Activated CD8-positive, alpha-beta memory T cell treated with anti-CD3 and anti-CD28 coated beads, Interleukin-2, amount 50 U/mL, for 4 hours (primary cell): ENCODE data around the gene IL9.

ENCODE experiments used
- DNase-seq: peaks from one replicate; pipeline ENCODE4 v3.0.0-alpha.2; 2020

IL9 gene

GRCh38 chr5:135890867-135891266, 4.8 kb downstream of the IL9 start:
- DNase-seq: no peak

DNA sequence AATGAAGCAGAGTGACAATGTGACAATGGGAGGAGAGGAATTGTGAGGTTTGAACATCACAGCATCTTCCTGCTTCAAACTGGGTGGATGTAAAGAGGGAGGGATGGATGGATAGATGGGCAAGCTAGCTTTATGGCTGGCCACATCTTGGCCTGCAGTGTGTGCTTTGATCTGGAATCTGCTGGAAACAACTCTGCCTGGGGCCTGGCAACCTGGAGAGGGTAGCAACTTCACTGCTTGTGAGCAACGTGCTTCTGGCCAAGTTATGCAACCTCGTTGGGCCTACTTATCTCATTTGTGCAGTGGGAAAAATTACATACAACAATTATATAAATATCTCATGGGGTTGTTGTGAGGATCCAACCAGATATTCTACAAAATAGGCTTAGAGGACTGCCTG, 5.3 kb downstream of the IL9 start:
- no peak for DNase-seq

DNA sequence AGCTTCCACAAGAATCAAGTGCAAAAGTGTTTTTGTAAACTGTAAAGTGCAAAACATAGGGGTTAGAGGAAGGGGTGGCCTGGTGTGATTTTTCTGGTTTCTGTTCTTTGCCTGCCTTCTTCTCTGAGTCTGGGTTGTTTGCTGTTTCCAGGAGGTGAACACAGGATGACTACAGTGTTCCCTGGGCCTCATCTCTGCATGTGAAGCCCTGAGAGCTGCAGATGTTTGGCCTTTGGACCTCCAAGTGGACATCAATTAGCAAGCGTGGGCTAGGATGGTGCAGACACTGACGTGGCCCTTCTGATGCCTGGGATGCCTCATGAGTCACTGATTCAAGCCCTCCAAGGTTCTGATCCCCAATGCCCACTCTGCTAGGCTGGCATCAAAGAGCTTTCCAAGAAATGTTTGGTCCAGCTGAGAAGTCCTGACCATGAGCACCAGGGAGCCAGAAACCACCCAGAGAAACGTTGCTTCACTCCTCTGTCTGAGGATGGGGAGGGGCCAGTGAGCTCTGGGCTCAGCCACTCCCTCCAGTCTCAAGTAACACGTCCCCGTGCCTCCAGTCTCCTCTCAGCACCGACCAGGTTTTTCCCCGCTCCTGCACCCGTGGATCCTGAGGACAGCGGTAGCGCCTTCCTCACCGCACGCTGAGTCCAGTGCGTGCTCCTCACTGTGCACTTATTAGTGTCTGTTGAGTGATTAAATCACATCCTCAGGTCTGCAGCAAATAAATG, 7.6 kb downstream of the IL9 start:
- DNase-seq: no peak

DNA sequence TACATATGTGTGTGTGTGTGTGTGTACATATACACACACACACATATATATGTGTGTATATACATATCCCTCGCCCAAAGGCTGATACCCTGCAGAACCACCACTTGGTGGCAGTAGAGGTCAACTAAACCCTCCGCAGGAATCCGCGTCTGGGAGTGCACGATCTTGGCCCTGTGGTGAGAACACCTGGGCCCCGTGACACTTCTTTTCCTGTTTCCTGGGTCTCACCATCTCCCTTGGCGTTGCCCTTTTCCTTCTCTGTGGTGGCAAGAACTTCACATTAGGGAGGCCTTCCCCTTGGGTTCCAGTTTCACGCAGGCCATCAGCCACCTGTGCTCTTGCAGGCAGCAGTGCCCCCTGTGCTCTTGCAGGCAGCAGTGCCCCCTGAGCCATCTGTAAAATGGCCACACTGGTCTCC, 8.2 kb downstream of the IL9 start:
- peak; percentile 48 for DNase-seq

DNA sequence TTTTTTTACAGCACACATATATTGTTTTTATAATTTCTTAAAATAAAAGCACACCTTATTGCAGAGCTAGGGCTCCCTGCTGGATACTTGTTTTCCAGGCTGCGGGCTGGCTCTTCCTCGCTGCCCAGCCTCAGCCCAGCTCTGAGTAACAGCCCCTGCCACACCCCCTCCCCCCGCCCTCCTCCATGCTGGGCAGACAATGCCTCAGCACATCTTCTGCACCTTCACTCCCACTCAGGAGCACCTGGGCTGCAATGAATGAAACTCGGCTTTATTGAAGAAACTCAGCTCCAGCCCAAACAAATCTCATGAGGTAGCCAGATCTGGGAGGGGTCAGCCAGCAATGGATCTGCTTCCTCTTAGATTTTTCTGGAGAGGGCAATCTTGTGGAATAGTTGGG, 9.5 kb downstream of the IL9 start:
- DNase-seq: no peak

DNA sequence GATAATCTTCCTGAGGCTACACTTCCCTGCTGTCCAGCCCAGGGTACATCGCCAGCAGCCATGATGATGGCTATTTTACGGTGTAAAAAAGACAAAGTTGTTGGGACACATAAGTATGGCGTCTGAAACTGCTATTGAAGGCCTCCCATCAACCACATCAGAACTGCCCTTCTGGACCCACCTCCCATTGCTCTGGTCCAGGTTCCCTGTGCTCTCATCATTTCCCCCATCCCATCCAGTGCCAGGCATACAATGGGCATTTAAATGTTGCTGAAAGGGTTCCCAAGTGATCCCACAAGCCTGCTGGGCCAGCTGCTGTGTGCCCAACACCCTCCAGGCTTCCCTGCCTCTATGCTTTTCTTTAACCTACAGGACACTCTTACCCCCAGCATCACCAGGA, 10.6 kb downstream of the IL9 start:
- no peak for DNase-seq

GRCh38 chr5:135883441-135883840, 12.2 kb downstream of the IL9 start:
- DNase-seq: no peak

GRCh38 chr5:135883026-135883425, 12.6 kb downstream of the IL9 start:
- DNase-seq: no peak

GRCh38 chr5:135881819-135882218, 13.8 kb downstream of the IL9 start:
- DNase-seq: no peak

- no peak for DNase-seq
Observed at GRCh38 chr5:135881244-135881643, 14.4 kb downstream of the IL9 start.

DNA sequence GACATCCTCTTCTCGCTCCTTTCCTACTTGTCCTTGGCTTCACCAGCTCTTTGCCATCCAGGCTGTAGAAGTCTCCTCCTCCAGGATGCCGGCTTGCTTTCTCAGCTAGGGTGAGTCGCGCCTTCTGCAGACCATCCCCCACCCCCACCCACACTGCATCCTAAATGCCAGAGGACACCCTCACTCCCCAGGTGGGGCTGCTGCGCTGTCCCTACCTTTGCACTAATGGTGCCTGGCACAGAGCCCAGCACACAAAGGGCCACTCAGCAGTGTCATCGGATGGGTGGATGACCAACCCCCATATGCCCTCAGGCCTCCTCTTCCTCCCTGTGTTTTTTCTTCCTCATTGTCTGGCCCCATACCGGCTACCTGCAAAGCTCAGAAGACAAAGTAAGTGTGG, 14.8 kb downstream of the IL9 start:
- DNase-seq: no peak

DNA sequence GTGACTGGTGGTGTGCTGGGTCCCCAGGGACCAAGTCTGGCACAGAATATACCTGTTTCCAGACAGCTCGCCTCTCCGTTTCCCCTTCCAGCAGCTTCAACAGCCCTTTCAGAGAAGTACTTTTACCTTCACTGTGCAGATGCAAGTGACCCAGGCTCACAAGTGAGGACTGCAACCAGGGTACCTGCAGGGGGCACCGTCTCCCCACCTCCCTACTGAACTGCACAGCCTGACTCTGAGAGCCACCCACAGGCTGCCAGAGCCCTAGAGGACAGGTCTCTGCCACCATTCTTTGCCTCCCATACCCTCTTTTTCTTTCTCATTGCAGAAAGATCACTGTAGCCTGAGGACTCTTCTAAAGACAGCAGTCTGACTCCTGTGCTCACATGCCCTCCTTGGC, 15.4 kb downstream of the IL9 start:
- DNase-seq: no peak

- DNase-seq: no peak
Observed at GRCh38 chr5:135879591-135879990, 16.1 kb downstream of the IL9 start.

GRCh38 chr5:135878156-135878620, 17.5 kb downstream of the IL9 start:
- no peak for DNase-seq

GRCh38 chr5:135877570-135878155, 18.0 kb downstream of the IL9 start:
- no peak for DNase-seq

GRCh38 chr5:135876146-135876545, 19.5 kb downstream of the IL9 start:
- DNase-seq: no peak

DNA sequence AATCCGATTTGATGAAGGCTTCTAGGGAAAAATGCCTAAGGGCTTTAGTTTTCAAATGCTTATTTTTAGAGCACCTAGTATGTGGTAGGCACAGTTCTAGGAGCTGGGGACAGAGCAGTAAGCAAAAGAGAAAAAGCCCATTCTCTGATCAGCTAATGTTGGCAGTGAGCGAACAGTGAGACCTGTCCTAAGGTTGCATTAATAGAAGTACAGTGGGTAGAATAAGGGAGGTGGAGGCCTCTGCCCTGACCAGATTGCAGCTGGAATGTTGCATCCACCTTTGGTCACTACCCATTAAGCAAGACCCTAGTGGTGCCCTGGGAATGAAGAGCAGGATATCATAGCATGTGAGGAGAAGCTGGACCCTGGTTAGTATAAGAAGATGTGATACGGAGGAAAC, 20.1 kb downstream of the IL9 start:
- no peak for DNase-seq

DNA sequence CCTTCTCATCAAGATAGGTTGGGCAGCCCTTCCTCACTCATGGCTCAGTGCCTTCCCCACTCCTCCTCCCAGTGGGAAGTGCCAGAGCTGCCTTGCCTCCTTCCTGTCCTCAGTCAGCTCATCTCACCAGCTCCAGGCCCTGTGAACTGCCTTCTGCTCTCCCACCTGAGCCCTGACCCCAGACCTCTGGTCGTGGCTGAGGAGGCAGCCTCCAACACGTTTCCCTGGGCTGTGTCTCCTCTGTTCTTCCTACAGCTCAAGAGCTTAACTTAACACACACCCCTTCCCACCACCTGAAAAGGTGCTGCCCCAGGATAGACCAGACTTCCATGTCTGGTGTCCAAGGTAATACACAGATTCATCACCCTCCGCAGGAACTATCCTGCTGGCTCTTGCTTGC, 21.2 kb downstream of the IL9 start:
- DNase-seq: no peak

DNA sequence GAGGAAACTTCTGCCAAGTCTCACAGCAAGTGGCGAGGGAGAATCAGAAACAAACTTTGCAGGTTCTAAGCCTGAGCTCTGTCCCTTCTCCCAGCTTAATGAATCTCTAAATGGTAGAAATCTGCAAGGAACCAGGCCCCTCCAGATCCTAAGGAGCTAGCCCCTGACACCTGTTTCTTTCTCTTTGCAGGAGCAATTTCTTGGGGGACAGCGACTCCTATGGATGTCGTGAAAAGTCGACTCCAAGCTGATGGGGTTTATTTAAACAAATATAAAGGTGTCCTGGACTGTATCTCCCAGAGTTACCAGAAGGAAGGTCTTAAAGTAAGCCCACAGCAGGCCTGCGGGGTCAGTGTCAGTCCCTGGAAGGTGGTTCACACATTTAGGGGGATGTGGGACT, 21.8 kb downstream of the IL9 start:
- DNase-seq: no peak

- DNase-seq: no peak
Observed at GRCh38 chr5:135871268-135871915, 24.2 kb downstream of the IL9 start.

- no peak for DNase-seq
Observed at GRCh38 chr5:135869935-135870334, 25.7 kb downstream of the IL9 start.

DNA sequence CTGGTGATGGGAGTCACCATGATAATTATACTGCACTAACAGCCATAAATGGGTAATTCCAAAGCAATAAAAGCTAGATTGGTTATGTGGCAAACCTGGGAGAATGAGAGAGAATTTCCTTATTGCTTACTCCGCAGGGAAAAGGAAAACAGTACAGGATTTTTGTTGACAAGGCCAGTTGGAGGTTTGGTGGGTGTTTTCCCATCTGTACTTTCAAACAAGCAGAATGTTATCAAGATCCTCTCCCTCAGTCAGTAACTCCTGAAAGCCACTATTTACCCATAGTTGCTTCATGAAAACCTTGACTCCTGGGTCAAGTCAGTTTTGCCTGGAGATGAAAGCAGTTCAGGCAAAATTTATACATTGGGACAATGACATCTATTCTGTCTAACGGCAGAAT, 26.4 kb downstream of the IL9 start:
- no peak for DNase-seq

- no peak for DNase-seq
Observed at GRCh38 chr5:135868681-135869080, 27.0 kb downstream of the IL9 start.

DNA sequence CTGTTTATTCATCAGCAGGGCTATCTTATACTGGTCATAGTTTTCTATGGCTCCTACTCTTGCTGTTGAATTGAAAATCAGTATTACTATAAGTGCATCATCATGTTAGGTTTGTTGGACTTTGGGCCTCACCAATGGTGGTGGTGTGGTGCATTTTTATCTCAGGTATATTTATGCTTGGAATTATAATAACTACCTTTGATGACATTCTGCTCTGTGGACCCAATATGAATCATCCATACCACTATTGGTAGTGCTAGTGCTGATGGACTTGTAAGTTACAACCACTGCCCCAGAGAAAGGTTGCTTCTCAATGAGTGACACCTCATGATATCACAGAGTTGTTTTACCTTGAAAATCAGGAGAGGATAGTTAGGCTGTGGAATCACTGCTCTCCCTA, 28.0 kb downstream of the IL9 start:
- no peak for DNase-seq
